Measurements from ENCODE around the gene GMDS. TPM values are rescaled to one million over a fixed set of nuclear protein-coding genes. Genes with fewer than 3 reads are reported as not detected.

The GMDS gene
- total and polyA plus RNA-seq, 2 donors (not counting 3 experiments of a cell fraction or from before 2014, with no cell fraction given), result 9.8 to 23.5 TPM

DNA sequence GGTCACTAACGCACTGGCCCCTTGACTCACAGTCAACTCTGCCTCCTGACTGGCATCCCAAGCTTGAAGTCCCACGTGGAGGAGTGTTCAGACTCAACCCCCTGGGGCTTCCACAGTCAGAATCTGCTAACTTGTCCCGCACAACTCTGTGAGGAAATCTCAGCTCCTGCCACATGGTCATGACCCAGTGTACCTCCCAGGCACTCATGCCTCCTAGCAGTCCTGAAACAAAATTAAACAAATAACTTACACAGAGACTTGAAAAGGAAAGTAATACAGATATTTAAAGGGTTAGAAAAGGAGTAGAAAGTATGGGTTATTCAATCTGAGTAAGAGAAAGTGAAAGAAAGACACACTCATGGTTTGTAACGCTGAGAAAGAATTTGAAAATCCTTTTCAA is 134.9 kb downstream of the GMDS start:
- Histone ChIP-seq H3K4me1 (ENCODE audit: control insufficient read depth, extremely low read depth, insufficient read depth, low read length) (peaks cover 40% of the 10 kb centered on the region), H3K4me3 (replicated peaks in 1 of 3; ENCODE audit: insufficient read depth in 1 of 3, low read depth in 1 of 3, low read length in 3 of 3) (peak overlapping the region in 2 of 3 experiments; percentile 8 to 51)
- POLR2A ChIA-PET, result no interaction called here

More for the DNA sequence above, 134.9 kb downstream of the GMDS start:
- DNase-seq (ENCODE audit: low read depth, low spot score) (peak; percentile 49), FAIRE-seq (no peak)
- TF ChIP-seq JUN (IDR thresholded peaks at IDR 0.05; ENCODE audit: borderline replicate concordance, insufficient read depth, insufficient read length, low read depth) (no peak), EZH2 (IDR thresholded peaks at IDR 0.05; ENCODE audit: borderline replicate concordance, low read depth, low read length, severe bottlenecking) (no peak), POLR2AphosphoS5 (IDR thresholded peaks at IDR 0.05; ENCODE audit: insufficient read depth, low read depth, low read length) (no peak), POLR2A (IDR thresholded peaks at IDR 0.05; ENCODE audit: low read depth, low read length) (no peak), CTCF (IDR thresholded peaks at IDR 0.05; ENCODE audit: extremely low read depth in 1 of 2, insufficient read depth in 1 of 2, low read depth in 1 of 2, low read length in 2 of 2) (no peak), MYC (IDR thresholded peaks at IDR 0.05; ENCODE audit: low read depth, low read length) (no peak), GATA2 (IDR thresholded peaks at IDR 0.05; ENCODE audit: insufficient read depth, insufficient read length, low read depth, low read length) (no peak), FOS (IDR thresholded peaks at IDR 0.05; ENCODE audit: borderline replicate concordance, insufficient read depth, low read length) (no peak)
- TF ChIP-seq, protein P1, sequence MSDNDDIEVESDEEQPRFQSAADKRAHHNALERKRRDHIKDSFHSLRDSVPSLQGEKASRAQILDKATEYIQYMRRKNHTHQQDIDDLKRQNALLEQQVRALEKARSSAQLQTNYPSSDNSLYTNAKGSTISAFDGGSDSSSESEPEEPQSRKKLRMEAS (IDR thresholded peaks at IDR 0.05; ENCODE audit: insufficient read depth, insufficient read length), result no peak
- CTCF ChIA-PET, result interaction anchor here (0.6 to 1.9 kb wide), 8 partner anchors 10 to 638 kb away, joined by 3 to 12 read pairs (median 4); no protein-coding TSS in a partner anchor
- no peaks in the 10 kb centered on the region for H3K36me3 ChIP-seq (ENCODE audit: control insufficient read depth in 2 of 2, extremely low read depth in 1 of 2, insufficient read depth in 2 of 2, low read length in 2 of 2)
- intact Hi-C loops (cut with micrococcal nuclease) (loop anchor here (5.0 kb wide), 2 partner anchors 137 to 657 kb away; partner anchors contain the start of genes GMDS and WRNIP1), dilution Hi-C loops (cut with MboI; ENCODE audit: extremely low pct_ligation_motif_present, low sequenced_read_pairs) (loop anchor here (25.0 kb wide), 3 partner anchors 323 to 527 kb away; partner anchors contain the start of gene FOXC1)
- H3K9me1 ChIP-seq (replicated peaks; ENCODE audit: control insufficient read depth, extremely low read depth, insufficient read depth, low read length), result no peaks in the 10 kb centered on the region
- H3K9me3 ChIP-seq (replicated peaks; ENCODE audit: control insufficient read depth, insufficient read depth, low read length), result no peaks in the 10 kb centered on the region
- H3K4me2 ChIP-seq (ENCODE audit: insufficient read depth, low read length), result peak overlapping the region; percentile 92
- no peaks in the 10 kb centered on the region for H3K79me2 ChIP-seq (ENCODE audit: control insufficient read depth, insufficient read depth, low read length)
- H3K9ac ChIP-seq (replicated peaks; ENCODE audit: extremely low read depth, insufficient read depth, low read length), result peak overlapping the region; percentile 72
- H3K27ac ChIP-seq (ENCODE audit: insufficient read depth, low read depth, low read length), result peak overlapping the region; percentile 76
- no peaks in the 10 kb centered on the region for H3K27me3 ChIP-seq (ENCODE audit: control insufficient read depth in 2 of 2, insufficient read depth in 2 of 2, low read length in 2 of 2)
- BruUV-seq (replicated peaks), result TSS peak; percentile 93
- H2AFZ ChIP-seq (ENCODE audit: low read depth, low read length), result no peak overlapping the region
- H4K20me1 ChIP-seq (replicated peaks; ENCODE audit: control insufficient read depth, extremely low read depth, insufficient read depth, low read length), result no peaks in the 10 kb centered on the region

All from endothelial cell of umbilical vein (primary cell).